GM21381 (cell line): ENCODE measurements around the gene CHAMP1.

Source experiments
- ATAC-seq: cut with Tn5 transposase; IDR thresholded peaks from one replicate; pipeline ENCODE4 v1.9.1; 2021; ENCODE audit warnings: mild to moderate bottlenecking, moderate library complexity; ENCODE audit not compliant: unreplicated experiment

Gene CHAMP1

GRCh38 chr13:114299604-114300305 is 14.5 kb upstream of the CHAMP1 start:
- no peak for ATAC-seq

- ATAC-seq = no peak
Measured at GRCh38 chr13:114303700-114304327, 10.5 kb upstream of the CHAMP1 start.

- ATAC-seq = no peak
Measured at GRCh38 chr13:114304346-114305034, 9.8 kb upstream of the CHAMP1 start.

GRCh38 chr13:114309086-114309485 is 5.2 kb upstream of the CHAMP1 start:
- no peak for ATAC-seq

DNA sequence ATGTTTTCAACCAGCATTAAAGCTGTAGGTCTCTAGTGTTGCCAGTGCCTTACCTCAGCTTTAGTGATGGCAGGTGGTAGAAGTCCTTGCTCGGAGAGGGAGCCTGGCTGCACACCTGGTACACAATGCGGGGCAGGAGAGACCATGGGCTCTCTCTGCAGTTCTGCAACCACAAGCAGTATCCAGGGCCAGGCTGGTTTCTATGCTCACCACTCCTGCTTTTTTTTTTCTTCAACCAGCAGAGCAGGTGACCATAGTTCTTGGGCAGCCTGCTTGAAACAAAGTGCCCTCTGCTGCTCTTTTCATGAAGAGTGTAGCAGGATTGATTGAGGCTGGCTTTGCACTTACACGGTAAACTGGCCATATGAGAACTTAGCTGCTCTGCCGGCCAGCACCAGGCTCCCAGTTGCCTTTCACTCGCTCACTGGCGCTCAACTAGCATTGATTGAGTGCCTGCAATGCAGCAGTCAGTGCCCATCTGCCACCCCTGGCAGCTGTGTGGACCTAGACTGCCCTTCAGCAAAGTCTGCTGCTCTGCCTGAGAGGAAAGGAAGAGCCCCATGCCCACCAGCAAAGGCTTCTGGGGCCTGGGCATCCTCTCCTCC is 4.4 kb upstream of the CHAMP1 start:
- ATAC-seq = no peak

DNA sequence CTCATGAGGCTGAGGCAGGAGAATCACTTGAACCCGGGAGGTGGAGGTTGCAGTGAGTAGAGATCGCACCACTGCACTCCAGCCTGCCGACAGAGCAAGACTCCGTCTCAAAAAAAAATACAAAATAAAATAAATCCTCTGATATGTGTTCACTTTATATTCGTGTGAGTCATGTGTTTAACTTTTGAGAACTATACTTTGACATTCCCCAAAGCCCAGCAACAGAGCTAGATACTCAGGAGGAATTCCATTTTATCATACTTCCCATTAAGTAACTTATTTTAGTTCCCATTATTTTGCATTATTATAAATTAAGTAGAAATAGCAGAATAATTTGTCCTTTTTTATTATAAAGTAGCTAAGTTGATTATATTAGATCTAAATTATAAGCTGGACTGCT is 3.3 kb upstream of the CHAMP1 start:
- ATAC-seq = no peak

- ATAC-seq = no peak
Measured at GRCh38 chr13:114311387-114311786, 2.9 kb upstream of the CHAMP1 start.

DNA sequence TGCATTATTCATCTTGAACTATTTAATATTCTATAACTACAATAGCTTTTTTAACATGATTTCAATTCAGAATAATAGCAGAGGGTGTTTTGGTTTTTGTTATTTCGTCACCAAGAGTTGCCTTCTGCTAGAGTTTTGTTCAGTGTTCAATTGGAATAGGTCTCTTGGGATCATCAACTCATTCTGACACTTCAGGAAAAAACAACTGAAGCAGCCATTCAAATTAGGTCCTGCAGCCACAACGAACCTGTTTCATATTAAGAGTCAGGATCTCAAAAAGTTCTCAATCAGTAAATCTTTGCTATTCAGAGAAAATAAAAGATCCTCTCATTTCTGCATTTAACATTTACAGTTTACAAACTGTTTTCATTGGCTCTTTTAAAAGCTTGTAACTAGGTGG is 2.4 kb upstream of the CHAMP1 start:
- no peak for ATAC-seq

GRCh38 chr13:114313061-114313860 is 1.0 kb upstream of the CHAMP1 start:
- ATAC-seq = no peak

GRCh38 chr13:114315074-114315785 is 927 bp downstream of the CHAMP1 start:
- ATAC-seq = no peak

- no peak for ATAC-seq
Measured at GRCh38 chr13:114318624-114319023, 4.3 kb downstream of the CHAMP1 start.

GRCh38 chr13:114319441-114319913 is 5.2 kb downstream of the CHAMP1 start:
- no peak for ATAC-seq

DNA sequence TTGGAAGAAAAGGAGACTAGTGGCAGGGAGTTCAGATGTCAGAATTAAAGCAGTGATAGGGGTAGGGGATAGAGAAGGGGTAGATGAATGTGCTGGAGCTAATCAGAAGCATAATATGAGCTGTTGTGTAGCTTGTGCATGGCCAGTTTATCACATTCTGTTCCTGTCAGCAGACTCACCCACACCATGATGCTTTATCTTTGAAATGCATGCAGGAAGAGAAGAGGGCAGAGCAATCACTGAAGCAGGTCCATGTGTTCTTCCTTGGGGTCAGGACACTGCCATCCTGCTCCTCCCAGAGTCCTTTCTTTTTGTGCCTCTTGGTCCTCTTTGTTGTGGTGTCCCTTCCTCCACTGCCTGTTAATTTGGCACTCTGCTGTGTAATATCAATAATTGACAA is 5.8 kb downstream of the CHAMP1 start:
- no peak for ATAC-seq

DNA sequence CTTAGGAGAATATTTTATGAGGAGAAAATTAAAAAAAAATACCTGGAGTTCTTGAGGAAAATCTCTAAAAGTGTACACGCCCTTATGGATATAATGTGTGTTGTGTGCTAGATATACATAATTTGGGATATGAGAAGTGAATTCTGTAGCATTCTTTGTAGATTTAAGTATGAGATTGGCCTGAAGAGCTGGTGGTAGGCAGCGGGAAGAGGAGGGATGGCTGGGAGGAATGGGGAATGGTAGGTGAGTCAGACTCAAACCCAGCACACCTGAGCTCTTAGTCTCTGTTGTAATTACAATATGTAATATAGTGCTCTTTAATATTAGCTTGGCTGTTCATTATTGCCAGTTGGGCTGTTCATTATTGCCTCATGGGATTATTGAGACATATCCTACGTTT is 7.0 kb downstream of the CHAMP1 start:
- ATAC-seq = no peak

- ATAC-seq = no peak
Measured at GRCh38 chr13:114323349-114323748, 9.0 kb downstream of the CHAMP1 start.

GRCh38 chr13:114324334-114324733 is 10.0 kb downstream of the CHAMP1 start:
- no peak for ATAC-seq

DNA sequence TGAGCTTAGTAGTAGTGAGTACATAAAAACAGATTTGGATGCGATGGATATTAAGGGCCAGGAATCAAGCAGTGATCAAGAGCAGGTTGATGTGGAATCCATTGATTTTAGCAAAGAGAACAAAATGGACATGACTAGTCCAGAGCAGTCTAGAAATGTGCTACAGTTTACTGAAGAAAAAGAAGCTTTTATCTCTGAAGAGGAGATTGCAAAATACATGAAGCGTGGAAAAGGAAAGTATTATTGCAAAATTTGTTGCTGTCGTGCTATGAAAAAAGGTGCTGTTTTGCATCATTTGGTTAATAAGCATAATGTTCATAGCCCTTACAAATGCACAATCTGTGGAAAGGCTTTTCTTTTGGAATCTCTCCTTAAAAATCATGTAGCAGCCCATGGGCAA is 11.4 kb downstream of the CHAMP1 start:
- no peak for ATAC-seq

GRCh38 chr13:114328034-114328433 is 13.7 kb downstream of the CHAMP1 start:
- no peak for ATAC-seq

- ATAC-seq = no peak
Measured at GRCh38 chr13:114328595-114328994, 14.3 kb downstream of the CHAMP1 start.

DNA sequence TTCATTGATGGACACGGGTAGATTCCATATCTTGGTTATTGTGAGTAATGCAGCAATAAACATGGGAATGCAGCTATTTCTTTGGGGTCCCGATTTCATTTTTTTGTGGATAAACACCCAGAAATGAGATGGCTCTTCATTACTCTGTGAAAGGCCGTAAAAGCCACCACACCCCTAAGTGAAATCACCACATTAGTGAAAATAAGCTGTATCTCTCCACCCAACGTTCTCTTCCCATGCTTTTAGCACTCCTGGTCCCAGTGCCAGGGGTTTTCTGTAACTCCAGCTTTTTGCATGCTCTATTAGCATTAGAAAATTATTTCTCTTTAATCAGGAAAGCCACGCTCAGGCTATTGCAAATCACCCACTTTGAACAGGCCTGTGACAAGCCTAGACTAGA is 15.8 kb downstream of the CHAMP1 start:
- no peak for ATAC-seq
